HG03521 (cell line): ENCODE results near the gene MIPEP.
A peak's percentile ranks its signal among the peaks of the same experiment; 100 is the strongest.
"Not testable (repeated sequence)": the region's sequence is repeated elsewhere in the genome, so short reads cannot be mapped to it uniquely, and the experiment has no call there.

Source experiments
- ATAC-seq: cut with Tn5 transposase; IDR thresholded peaks from one replicate; pipeline ENCODE4 v1.9.1; 2021; ENCODE audit warnings: mild to moderate bottlenecking, moderate library complexity; ENCODE audit not compliant: unreplicated experiment

The MIPEP gene

DNA sequence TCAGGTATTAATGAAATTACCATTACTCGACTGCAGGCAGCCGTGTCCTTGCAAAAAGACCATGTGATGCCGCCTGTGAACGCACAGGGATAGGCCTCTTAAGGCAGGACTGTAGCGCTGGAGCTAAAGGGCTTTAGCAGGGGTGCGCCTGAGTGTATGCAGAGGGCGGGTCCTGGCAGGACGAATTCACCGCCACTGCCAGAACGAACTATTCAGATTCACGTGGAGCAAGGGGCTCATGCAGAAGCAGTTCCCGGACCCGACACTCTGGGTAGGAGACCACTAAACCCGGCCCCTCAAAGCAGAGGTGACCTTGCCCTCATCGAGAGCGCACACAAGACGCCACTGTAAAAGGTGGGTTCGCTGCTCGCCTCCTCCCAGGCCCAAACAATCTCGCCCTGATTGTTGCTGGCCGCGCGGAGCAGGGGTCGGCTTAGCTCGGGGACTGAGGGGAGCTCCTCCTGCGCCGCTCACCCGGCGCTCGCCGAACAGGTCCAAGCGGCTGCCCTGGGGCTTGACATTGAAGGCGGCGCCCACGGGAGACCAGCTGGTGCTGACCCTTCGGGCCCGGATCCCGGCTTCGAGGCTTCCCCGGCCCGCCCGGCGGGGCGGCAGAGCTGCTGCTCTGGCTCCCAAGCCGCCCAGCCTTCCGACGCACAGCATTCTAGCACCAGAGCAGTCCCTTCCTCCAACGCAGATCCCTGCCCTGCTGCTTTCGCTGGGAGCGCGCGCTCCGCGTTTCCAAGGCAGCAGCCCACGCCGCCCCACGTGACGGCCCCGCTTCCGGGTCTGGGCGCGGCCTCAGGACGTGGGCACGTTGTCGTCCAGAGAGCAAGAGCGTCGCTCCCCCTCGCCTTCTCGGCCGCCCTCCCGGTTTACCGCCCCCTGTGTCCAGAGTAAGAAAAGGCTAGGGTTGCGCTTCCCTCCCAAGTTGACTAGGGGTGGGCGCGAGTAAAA is at the start of gene MIPEP:
MIPEP (minus strand) TSS at position 743 of the 957 bp plus-strand sequence; CDS start at position 663, 80 bp downstream.
- ATAC-seq, result peak; percentile 95

DNA sequence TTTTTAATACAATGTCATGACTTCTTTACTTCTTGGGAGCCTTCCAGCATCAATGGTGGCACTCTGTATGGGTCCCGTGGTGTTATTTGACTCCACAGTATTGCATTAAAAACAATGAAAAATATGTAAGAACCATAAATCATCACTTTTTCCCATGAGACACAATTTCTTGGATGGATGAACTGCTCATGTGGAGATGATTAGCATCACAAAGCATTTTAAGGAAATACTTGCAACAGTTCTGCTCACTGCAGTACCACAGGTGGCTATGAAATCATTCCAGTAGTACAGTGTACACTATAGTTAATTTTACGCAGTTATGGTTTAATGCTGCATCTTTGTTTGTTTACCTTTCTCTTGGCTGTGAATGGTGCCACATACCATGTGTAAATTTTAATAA is 45.3 kb upstream of the MIPEP start:
- ATAC-seq, result no peak

GRCh38 chr13:23928985-23929384 is 39.8 kb upstream of the MIPEP start:
- no peak for ATAC-seq

DNA sequence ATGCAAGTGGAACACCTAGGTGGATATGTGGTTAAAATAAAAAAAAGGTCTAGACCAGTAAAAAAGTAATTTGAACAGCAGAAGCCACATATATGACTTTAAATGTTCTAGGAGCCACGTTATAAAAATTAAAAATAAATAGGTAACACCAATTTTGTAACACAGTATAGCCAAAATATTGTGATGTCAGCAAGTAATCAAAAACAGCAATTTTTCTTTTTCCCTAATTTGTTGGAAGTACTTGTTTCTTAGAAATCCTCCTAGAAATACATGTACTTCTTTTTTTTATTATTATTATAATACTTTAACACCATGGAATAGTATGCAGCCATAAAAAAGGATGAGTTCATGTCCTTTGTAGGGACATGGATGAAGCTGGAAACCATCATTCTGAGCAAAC is 33.8 kb upstream of the MIPEP start:
- no peak for ATAC-seq

GRCh38 chr13:23922005-23922932 is 33.1 kb upstream of the MIPEP start:
- ATAC-seq, result no peak

- ATAC-seq, result no peak
Observed at GRCh38 chr13:23921451-23921888, 32.3 kb upstream of the MIPEP start.

DNA sequence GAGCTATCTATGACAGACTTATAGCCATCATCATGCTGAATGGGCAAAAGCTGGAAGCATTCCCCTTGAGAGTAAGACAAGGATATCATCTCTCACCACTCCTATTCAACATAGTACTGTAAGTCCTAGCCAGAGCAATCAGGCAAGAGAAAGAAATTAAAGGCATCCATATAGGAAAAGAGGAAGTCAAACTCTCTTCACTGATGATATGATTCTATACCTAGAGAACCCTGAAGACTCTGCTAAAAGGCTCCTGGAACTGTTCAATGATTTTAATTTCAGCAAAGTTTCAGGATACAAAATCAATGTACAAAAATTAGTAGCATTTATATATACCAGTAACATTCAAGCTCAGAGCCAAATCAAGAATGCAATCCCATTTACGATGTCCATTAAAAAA is 29.8 kb upstream of the MIPEP start:
- ATAC-seq, result no peak

DNA sequence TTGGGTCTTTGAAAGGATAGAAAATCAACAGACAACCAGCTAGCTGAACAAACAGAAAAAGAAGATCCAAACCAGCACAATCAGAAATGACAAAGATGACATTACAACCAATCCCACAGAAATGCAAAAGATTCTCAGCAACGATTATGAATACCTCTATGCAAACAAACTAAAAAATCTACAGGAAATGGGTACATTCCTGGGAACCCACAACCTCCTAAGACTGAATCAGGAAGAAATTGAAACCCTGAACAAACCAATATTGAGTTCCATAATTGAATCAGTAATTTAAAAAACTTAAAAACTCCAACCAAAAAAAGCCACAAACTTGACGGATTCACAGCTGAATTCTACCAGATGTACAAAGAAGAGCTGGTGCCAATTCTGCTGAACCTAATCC is 29.0 kb upstream of the MIPEP start:
- no peak for ATAC-seq

GRCh38 chr13:23915308-23915707 is 26.1 kb upstream of the MIPEP start:
- no peak for ATAC-seq

DNA sequence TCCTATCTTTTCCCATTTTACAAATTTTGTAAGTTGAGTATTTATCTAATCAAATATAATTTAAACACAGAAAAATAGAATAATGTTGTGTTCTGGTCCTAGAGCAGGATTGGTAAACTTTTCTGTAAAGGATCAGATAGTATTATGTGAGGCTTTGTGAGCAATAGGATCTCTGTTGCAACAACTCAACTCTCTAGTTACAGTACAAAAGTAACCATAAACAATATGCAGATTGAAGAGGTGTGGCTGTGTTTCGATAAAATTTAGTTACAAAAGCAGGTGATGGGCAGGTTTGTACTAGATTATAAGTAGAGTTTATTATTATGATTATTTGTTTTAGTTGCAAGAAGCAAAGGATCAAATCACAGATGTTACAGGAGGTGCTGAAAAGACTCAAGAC is 23.3 kb upstream of the MIPEP start:
- no peak for ATAC-seq

DNA sequence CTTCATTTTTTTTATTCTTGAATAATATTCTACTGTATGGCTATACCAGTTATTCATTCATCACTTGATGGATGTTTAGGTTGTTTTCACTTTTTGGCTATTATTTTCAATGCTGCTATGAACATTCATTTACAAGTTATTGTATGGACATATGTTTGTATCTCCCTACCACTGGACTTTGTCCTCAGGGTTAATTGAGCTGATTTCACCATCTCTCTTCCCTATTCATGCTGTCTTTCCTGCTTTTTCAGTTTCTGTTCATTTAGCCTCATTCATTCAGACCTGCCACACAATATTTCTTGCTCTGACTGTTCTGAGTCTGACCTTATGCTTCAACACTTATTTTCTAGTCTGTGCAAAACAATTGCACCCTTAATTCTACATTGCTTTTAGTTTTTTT is 20.4 kb upstream of the MIPEP start:
- no peak for ATAC-seq

GRCh38 chr13:23905766-23906165 is 16.6 kb upstream of the MIPEP start:
- no peak for ATAC-seq

DNA sequence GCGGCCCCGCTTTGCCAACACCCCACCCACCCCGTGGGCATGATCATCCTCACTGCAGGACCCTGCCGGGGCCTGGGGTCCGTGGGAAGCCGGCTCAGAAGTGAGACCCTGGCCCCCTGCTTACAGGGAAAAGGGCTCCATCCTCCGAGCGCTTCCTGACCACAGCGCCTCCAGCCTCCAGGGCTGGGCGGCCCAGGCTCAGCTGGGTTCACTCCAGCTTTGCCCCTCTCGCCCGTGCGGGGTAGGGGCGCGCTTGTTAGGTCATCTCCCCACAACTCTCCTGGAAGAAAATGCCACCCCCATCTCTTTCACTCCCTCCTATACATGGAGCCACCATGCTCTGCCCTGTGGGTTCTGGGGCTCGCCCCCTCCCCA is 14.7 kb upstream of the MIPEP start:
- ATAC-seq, result no peak

DNA sequence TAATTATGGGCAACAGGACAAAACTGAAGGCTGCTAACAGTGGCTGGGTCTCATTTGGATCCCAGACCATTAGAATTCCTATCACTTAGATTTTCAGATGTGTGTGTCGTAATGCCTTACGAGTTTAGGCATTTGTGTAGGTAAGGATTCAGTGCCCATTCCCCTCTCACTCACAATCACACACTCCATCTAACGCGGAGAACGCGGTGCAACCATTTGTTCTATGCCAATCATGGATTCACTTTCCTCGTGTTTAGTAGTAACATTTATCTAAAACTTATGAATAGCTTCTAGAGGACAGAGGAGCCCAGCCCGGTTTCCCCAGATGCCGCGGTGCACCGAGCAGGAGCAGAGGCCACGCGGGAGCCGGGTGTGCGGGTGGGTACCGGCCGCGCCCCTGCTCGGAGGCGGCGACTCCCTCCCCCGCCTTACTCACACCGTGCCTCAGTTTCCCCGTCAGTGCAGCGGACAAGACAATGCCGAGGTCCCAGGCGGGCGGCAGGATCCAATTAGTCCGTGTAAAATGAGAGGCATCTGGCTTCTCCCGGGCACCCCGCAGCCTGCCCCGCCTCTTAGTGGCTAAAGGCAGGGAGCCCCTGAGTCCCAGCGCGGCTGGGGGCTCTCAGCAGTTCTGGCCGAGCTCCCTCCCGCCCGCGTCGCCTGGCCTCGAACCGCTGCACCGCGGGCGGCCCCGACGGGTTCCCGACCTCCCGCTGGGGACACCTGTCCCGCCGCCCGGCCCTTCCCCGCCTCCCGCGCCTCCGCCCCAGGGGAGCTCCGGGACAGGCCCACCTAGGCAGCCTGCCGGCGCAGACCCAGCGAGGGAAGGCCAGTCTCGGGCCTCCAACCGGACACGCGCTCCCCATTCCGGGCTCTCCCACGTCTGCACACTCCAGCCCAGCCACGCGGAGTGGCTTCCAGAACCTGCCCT is 14.0 kb upstream of the MIPEP start:
- no peak for ATAC-seq

- no peak for ATAC-seq
Observed at GRCh38 chr13:23901365-23901764, 12.2 kb upstream of the MIPEP start.

DNA sequence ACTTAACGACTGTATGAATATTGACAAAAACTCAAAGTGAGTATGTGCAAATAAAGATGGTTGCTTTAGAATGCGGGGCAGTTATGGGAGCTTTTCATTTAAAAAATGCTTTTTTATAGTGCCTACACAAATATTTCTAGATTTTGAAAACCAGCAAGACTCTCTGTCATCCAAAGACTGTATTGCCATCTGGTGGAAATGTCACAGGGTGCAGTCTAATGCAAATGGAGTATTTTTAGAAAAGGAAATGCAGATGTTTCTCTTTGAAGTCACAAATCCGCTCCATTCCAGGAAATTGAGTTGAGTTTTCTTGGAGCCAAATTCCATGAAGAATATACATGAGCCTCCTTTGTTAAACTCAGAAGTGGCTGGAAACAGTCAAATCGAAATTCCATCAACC is 10.4 kb upstream of the MIPEP start:
- no peak for ATAC-seq

- ATAC-seq, result no peak
Observed at GRCh38 chr13:23898101-23898500, 8.9 kb upstream of the MIPEP start.

GRCh38 chr13:23897452-23897919 is 8.3 kb upstream of the MIPEP start, which contains the start of gene C1QTNF9B:
Gene C1QTNF9B (minus strand): TSS chr13:23897502.
- ATAC-seq, result not testable (repeated sequence)

- ATAC-seq, result not testable (repeated sequence)
Observed at GRCh38 chr13:23894746-23895145, 5.5 kb upstream of the MIPEP start.

GRCh38 chr13:23893791-23894190 is 4.6 kb upstream of the MIPEP start:
- ATAC-seq, result not testable (repeated sequence)
